CD14-positive monocyte (primary cell): ENCODE data around the gene HOXD13. TPM values are rescaled to one million over a fixed set of nuclear protein-coding genes. Genes with fewer than 3 reads are reported as not detected.

Experiments
- DNase-seq, 3 donors: peaks; one replicate each; pipeline ENCODE4 v3.0.0-alpha.2; 2011 to 2022
- H2AFZ ChIP-seq: 2 replicates; pipeline ENCODE4 v1.6.0; 2012; ENCODE audit warnings: mild to moderate bottlenecking, low read depth, low read length, inconsistent platforms; ENCODE audit not compliant: insufficient read depth, poor library complexity, severe bottlenecking
- H3K27ac ChIP-seq, 2 donors: 1 replicate in 1 of 2; 2 replicates in 1 of 2; pipeline ENCODE4 v1.5.1; 2012 to 2013; ENCODE audit warnings: low read length in 2 of 2, control low read depth in 1 of 2, inconsistent platforms in 1 of 2, low read depth in 1 of 2, mild to moderate bottlenecking in 1 of 2
- H3K27me3 ChIP-seq, 2 donors: one replicate each; pipeline versions ENCODE4 v1.6.0 to v1.6.1; 2011 to 2013; ENCODE audit warnings: low read length in 2 of 2; ENCODE audit not compliant: control insufficient read depth in 2 of 2, insufficient read depth in 2 of 2
- H3K36me3 ChIP-seq, 2 donors: replicated peaks in 1 of 2; 1 replicate in 1 of 2; 2 replicates in 1 of 2; pipeline versions ENCODE4 v1.5.1 to v1.6.1; 2012 to 2013; ENCODE audit warnings: low read length in 2 of 2, control low read depth in 1 of 2, inconsistent platforms in 1 of 2, mild to moderate bottlenecking in 1 of 2; ENCODE audit not compliant: insufficient read depth in 2 of 2, control insufficient read depth in 1 of 2
- H3K4me1 ChIP-seq, 2 donors: 1 replicate in 1 of 2; 2 replicates in 1 of 2; pipeline versions ENCODE4 v1.5.1 to v1.6.1; 2012 to 2013; ENCODE audit warnings: low read length in 2 of 2, control low read depth in 1 of 2, inconsistent platforms in 1 of 2, mild to moderate bottlenecking in 1 of 2, moderate library complexity in 1 of 2; ENCODE audit not compliant: insufficient read depth in 2 of 2, control insufficient read depth in 1 of 2
- H3K4me2 ChIP-seq: replicated peaks from 2 replicates; pipeline ENCODE3; 2012; ENCODE audit warnings: low read length, moderate library complexity, mild to moderate bottlenecking; ENCODE audit not compliant: poor library complexity, severe bottlenecking; ENCODE audit errors: extremely low read depth
- H3K4me3 ChIP-seq, 3 experiments: fragments of 200-600 bp in 1 of 3; sonication (generic) in 1 of 3; replicated peaks in 1 of 3; 1 replicate in 2 of 3; 2 replicates in 1 of 3; pipeline ENCODE4 v1.5.1; 2011 to 2013; ENCODE audit warnings: low read length in 3 of 3, mild to moderate bottlenecking in 3 of 3, control low read depth in 2 of 3, low read depth in 2 of 3, inconsistent platforms in 1 of 3, moderate library complexity in 1 of 3
- H3K79me2 ChIP-seq: 2 replicates; pipeline ENCODE4 v1.6.0; 2012; ENCODE audit warnings: mild to moderate bottlenecking, control low read depth, inconsistent platforms, low read length, moderate library complexity; ENCODE audit not compliant: insufficient read depth
- H3K9ac ChIP-seq: 2 replicates; pipeline ENCODE4 v1.6.0; 2017; ENCODE audit warnings: low read length, mild to moderate bottlenecking; ENCODE audit not compliant: insufficient read depth, poor library complexity, severe bottlenecking
- H3K9me3 ChIP-seq, 2 donors: replicated peaks in 1 of 2; 1 replicate in 1 of 2; 2 replicates in 1 of 2; pipeline versions ENCODE4 v1.5.1 to v1.6.1; 2012 to 2013; ENCODE audit warnings: low read length in 2 of 2, control low read depth in 1 of 2; ENCODE audit not compliant: control insufficient read depth in 1 of 2, insufficient read depth in 1 of 2
- H4K20me1 ChIP-seq: 2 replicates; pipeline ENCODE4 v1.6.0; 2012; ENCODE audit warnings: mild to moderate bottlenecking, low read length, control low read depth, moderate library complexity; ENCODE audit not compliant: insufficient read depth
- H3K27ac Mint-ChIP-seq, 7 donors: one replicate each; pipeline ENCODE4 v1.8.0; 2020; ENCODE audit warnings: mild to moderate bottlenecking in 7 of 7, mixed read lengths in 7 of 7, moderate library complexity in 6 of 7, inconsistent platforms in 2 of 7
- H3K27me3 Mint-ChIP-seq, 3 donors: one replicate each; pipeline ENCODE4 v1.8.0; 2021 to 2022; ENCODE audit warnings: low read depth in 3 of 3, mild to moderate bottlenecking in 3 of 3, mixed read lengths in 3 of 3, moderate library complexity in 3 of 3, inconsistent platforms in 1 of 3
- H3K36me3 Mint-ChIP-seq, 2 donors: one replicate each; pipeline ENCODE4 v1.8.0; 2020; ENCODE audit warnings: mixed read lengths in 2 of 2, inconsistent platforms in 1 of 2, mild to moderate bottlenecking in 1 of 2
- H3K4me1 Mint-ChIP-seq: one replicate; pipeline ENCODE4 v1.8.0; 2020; ENCODE audit warnings: mild to moderate bottlenecking, mixed read lengths
- H3K4me3 Mint-ChIP-seq, 2 donors: one replicate each; pipeline ENCODE4 v1.8.0; 2020; ENCODE audit warnings: mild to moderate bottlenecking in 2 of 2, mixed read lengths in 2 of 2, moderate library complexity in 1 of 2
- H3K9me3 Mint-ChIP-seq, 7 donors: one replicate each; pipeline ENCODE4 v1.8.0; 2020 to 2022; ENCODE audit warnings: mixed read lengths in 7 of 7, mild to moderate bottlenecking in 6 of 7, moderate library complexity in 6 of 7, inconsistent platforms in 2 of 7
- WGBS: methylation state at CpG from one replicate; pipeline ENCODE4 v1.1.5; 2013; ENCODE audit warnings: missing lambda C conversion rate; ENCODE audit not compliant: insufficient coverage; 5-methylcytosine and 5-hydroxymethylcytosine counted together
- intact Hi-C, 2 donors: fragments of 100-400 bp; cut with micrococcal nuclease; formaldehyde crosslinking; loops; one replicate each; pipeline versions ENCODE4 v1.15.0 to v1.15.1; 2023
- polyA plus RNA-seq, 3 donors: library from polyadenylated mRNA; depleted of rRNA in 1 of 3; unstranded in 2 of 3; stranded (reverse) in 1 of 3; fragments of 300-500 nt in 2 of 3; fragments of >200 nt in 1 of 3; fragmentation: Illumina TruSeq in 2 of 3; gene quantifications; 1 replicate in 2 of 3; 2 replicates in 1 of 3; pipeline ENCODE4 v1.2.3, GENCODE V29; 2012 to 2021
- TF ChIP-seq, protein P1 (sequence below): fragments of 200-600 bp; IDR thresholded peaks from one replicate; pipeline ENCODE4 v1.8.0; 2022; ENCODE audit warnings: antibody characterized with exemption, mild to moderate bottlenecking

Gene HOXD13
- polyA plus RNA-seq, 3 donors: not detected

GRCh38 chr2:176072951-176073904 lies 19.3 kb upstream of the HOXD13 start:
- Histone ChIP-seq H2AFZ (no peak overlapping the region), H3K9ac (no peak overlapping the region), H4K20me1 (no peaks in the 10 kb centered on the region), H3K79me2 (no peaks in the 10 kb centered on the region), H3K4me2 (no peak overlapping the region), H3K4me1 (no peaks in the 10 kb centered on the region), H3K9me3 (peaks cover 7 to 46% of the 10 kb centered on the region in 2 donors), H3K4me3 (no peak overlapping the region), H3K27me3 (peaks cover 97 to 100% of the 10 kb centered on the region in 2 donors), H3K27ac (no peak overlapping the region), H3K36me3 (no peaks in the 10 kb centered on the region)
- Mint-ChIP-seq H3K4me3 (peak overlapping the region in 1 of 2 donors; percentile 39), H3K36me3 (peaks cover 4 to 6% of the 10 kb centered on the region in 2 donors), H3K9me3 (peaks cover 0 to 36% (median 17%) of the 10 kb centered on the region in 7 donors), H3K27me3 (peaks cover 89 to 97% (median 96%) of the 10 kb centered on the region in 3 donors), H3K27ac (no peak overlapping the region), H3K4me1 (peaks cover 17% of the 10 kb centered on the region)
- no peak for DNase-seq
- intact Hi-C loops: no loop called here
- 3% methylated on average over 20 of the region's 29 CpGs for WGBS
- TF ChIP-seq, protein P1, sequence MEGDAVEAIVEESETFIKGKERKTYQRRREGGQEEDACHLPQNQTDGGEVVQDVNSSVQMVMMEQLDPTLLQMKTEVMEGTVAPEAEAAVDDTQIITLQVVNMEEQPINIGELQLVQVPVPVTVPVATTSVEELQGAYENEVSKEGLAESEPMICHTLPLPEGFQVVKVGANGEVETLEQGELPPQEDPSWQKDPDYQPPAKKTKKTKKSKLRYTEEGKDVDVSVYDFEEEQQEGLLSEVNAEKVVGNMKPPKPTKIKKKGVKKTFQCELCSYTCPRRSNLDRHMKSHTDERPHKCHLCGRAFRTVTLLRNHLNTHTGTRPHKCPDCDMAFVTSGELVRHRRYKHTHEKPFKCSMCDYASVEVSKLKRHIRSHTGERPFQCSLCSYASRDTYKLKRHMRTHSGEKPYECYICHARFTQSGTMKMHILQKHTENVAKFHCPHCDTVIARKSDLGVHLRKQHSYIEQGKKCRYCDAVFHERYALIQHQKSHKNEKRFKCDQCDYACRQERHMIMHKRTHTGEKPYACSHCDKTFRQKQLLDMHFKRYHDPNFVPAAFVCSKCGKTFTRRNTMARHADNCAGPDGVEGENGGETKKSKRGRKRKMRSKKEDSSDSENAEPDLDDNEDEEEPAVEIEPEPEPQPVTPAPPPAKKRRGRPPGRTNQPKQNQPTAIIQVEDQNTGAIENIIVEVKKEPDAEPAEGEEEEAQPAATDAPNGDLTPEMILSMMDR: no peak

DNA sequence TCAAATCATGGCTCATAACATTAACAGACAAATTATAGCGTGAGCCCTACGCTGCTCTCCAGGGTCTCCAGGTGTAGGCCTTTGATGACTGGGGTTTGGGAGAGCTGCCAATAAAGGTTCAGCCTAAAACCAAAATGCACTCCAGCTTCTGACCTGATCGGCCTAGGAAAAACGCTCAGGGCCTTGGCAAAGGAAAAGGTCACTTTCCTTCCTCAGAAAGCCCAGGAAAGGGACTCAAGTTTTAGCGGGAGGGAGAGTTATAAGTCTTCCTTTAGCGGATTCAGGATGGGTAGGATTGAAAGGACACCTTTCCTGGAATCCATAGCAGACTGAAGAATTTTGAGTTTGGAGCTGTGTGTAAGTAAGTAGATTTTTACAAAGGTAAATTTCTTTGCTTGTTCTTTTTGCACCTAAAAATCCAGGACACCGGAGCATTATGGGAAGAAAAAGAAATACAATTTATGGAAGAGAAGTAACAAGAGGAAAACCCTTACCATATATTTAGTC lies 17.5 kb upstream of the HOXD13 start:
- no peaks in the 10 kb centered on the region for H3K79me2 ChIP-seq
- H3K9me3 ChIP-seq: peaks cover 7 to 53% of the 10 kb centered on the region in 2 donors

More for the DNA sequence above, 17.5 kb upstream of the HOXD13 start:
- TF ChIP-seq, protein P1: no peak
- H3K4me1 ChIP-seq: peaks cover 0 to 9% of the 10 kb centered on the region in 2 donors
- H3K9ac ChIP-seq: no peak overlapping the region
- H3K4me2 ChIP-seq: no peak overlapping the region
- no peak overlapping the region for H3K27ac Mint-ChIP-seq
- no peaks in the 10 kb centered on the region for H4K20me1 ChIP-seq
- H3K4me1 Mint-ChIP-seq: peaks cover 18% of the 10 kb centered on the region
- H2AFZ ChIP-seq: no peak overlapping the region
- peak overlapping the region in 1 of 2 donors; percentile 60 for H3K4me3 Mint-ChIP-seq
- H3K36me3 ChIP-seq: no peaks in the 10 kb centered on the region
- peaks cover 2 to 37% (median 21%) of the 10 kb centered on the region in 7 donors for H3K9me3 Mint-ChIP-seq
- peaks cover 89 to 97% (median 94%) of the 10 kb centered on the region in 3 donors for H3K27me3 Mint-ChIP-seq
- WGBS: no CpG with 5 or more reads among the region's 7 CpGs
- intact Hi-C loops: loop anchor here in 1 of 2 donors (5.0 kb wide), 1 partner anchor 37 kb away; no protein-coding TSS in a partner anchor
- no peak for DNase-seq
- no peak overlapping the region for H3K27ac ChIP-seq
- no peak overlapping the region for H3K4me3 ChIP-seq
- peaks cover 94 to 100% of the 10 kb centered on the region in 2 donors for H3K27me3 ChIP-seq
- peaks cover 0 to 9% of the 10 kb centered on the region in 2 donors for H3K36me3 Mint-ChIP-seq
